ENCODE results near the gene BCKDHA. TPM values are rescaled to one million over a fixed set of nuclear protein-coding genes. Genes with fewer than 3 reads are reported as not detected.

The BCKDHA gene
- total and polyA plus RNA-seq, 8 donors = 12.1 to 35.4 (median 31.9) TPM

DNA sequence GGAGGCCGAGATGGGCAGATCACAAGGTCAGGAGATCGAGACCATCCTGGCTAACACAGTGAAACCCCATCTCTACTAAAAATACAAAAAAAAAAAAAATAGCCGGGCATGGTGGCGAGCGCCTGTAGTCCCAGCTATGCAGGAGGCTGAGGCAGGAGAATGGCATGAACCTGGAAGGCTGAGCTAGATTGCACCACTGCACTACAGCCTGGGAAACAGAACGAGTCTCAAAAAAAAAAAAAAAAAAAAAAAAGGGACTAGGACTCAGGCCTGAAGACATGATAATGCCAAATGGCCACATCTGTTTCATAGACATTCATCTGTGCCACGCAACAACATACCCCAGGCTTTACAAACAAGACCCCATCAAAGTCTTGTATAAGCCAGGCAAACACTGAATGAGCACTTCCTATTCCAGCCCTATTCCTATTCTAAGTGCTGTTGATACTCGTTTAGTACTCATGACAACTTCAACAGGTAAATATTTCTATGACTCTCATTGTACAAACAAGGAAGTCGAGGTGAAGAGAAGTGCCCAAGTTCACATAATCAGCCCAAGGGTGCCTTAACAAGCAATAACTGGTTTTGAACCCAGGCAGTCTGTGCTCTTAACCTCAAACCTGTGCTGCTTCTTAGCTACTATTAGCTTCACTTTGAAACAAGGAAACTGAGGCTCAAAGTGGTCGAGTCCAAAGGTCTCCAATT is 35.3 kb upstream of the BCKDHA start:
- DNase-seq (no peak), ATAC-seq (peak; percentile 43)
- Histone ChIP-seq H3K4me1 (peaks cover 12 to 58% of the 10 kb centered on the region in 2 donors), H3K4me3 (no peak overlapping the region), H3K27ac (peak overlapping the region; percentile 98 to 99), H3K27me3 (no peaks in the 10 kb centered on the region), H3K36me3 (no peaks in the 10 kb centered on the region), H3K9me3 (no peaks in the 10 kb centered on the region)
- TF ChIP-seq, protein P1, sequence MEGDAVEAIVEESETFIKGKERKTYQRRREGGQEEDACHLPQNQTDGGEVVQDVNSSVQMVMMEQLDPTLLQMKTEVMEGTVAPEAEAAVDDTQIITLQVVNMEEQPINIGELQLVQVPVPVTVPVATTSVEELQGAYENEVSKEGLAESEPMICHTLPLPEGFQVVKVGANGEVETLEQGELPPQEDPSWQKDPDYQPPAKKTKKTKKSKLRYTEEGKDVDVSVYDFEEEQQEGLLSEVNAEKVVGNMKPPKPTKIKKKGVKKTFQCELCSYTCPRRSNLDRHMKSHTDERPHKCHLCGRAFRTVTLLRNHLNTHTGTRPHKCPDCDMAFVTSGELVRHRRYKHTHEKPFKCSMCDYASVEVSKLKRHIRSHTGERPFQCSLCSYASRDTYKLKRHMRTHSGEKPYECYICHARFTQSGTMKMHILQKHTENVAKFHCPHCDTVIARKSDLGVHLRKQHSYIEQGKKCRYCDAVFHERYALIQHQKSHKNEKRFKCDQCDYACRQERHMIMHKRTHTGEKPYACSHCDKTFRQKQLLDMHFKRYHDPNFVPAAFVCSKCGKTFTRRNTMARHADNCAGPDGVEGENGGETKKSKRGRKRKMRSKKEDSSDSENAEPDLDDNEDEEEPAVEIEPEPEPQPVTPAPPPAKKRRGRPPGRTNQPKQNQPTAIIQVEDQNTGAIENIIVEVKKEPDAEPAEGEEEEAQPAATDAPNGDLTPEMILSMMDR (IDR thresholded peaks at IDR 0.05) = no peak
- intact Hi-C loops (cut with DNase I) = no loop called here

- H3K36me3 ChIP-seq = no peaks in the 10 kb centered on the region
- intact Hi-C loops (cut with DNase I) = no loop called here
Observed at GRCh38 chr19:41363371-41363752, 34.3 kb upstream of the BCKDHA start.

DNA sequence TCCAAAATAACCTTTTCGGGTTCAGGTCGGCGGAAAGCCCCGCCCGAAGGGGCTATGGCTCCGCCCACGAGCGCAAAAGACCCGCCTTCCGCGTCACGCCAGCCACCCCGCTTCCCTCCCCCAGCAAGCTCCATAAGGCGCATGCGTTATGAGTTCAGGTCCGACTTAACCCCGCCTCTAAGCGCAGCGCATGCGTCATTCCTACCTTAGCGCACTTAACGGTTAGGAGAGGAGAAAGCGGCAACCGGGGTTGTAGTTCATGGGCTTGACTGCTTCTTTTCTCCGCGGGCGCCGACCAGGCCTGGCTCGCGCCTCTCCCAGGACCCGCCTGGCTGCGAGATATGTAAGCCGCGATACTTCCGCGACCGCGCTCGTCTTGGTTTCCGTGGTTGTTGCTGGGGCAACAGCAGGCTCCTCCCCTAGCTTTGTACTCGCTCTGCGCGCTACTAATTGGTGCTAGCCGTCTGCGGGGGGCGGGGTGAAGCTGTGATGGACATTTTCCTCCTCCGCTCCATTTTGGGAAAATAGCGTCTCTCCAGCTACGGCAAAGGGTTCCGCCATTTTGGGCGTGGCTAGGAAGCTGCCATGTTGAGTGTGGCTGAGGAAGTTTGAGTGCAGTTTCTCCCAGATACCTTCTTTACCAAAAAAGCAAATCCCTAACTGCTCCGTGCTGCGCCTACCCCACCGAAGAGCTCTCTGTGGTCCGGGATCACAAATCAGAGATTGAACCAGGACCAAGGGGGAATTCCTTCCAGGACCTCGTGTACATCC is 33.7 kb upstream of the BCKDHA start, which contains the start of gene B9D2:
Gene B9D2, minus strand, starts transcription at position 397 of the 771 bp plus-strand sequence. CDS start 630 bp downstream, outside the sequence.
- Histone ChIP-seq H3K36me3 (no peaks in the 10 kb centered on the region), H3K4me3 (peak within 1 kb of the TSS; percentile 53 to 58), H3K27me3 (no peaks in the 10 kb centered on the region), H3K27ac (peak within 1 kb of the TSS; percentile 98 to 99), H3K4me1 (peaks cover 17 to 59% of the 10 kb centered on the region in 2 donors), H3K9me3 (no peaks in the 10 kb centered on the region)
- intact Hi-C loops (cut with DNase I) = no loop called here
- TF ChIP-seq, protein P1 (IDR thresholded peaks at IDR 0.05) = no peak
- ATAC-seq (peak; percentile 94), DNase-seq (peak; percentile 97 to 99 (median 99))

More at GRCh38 chr19:41363371-41363752, 34.3 kb upstream of the BCKDHA start:
- Histone ChIP-seq H3K27ac (peak overlapping the region; percentile 98 to 99), H3K4me1 (peaks cover 17 to 59% of the 10 kb centered on the region in 2 donors), H3K9me3 (no peaks in the 10 kb centered on the region), H3K4me3 (peak overlapping the region; percentile 53 to 58), H3K27me3 (no peaks in the 10 kb centered on the region)
- TF ChIP-seq, protein P1 (IDR thresholded peaks at IDR 0.05) = no peak
- ATAC-seq = no peak
- DNase-seq = peak in 1 of 4 donors; percentile 39

- no peaks in the 10 kb centered on the region for H3K36me3 ChIP-seq
- intact Hi-C loops (cut with DNase I) = no loop called here
- TF ChIP-seq, protein P1 (IDR thresholded peaks at IDR 0.05) = no peak
- peak overlapping the region; percentile 98 to 99 for H3K27ac ChIP-seq
- ATAC-seq (no peak), DNase-seq (no peak)
- peaks cover 17 to 67% of the 10 kb centered on the region in 2 donors for H3K4me1 ChIP-seq
- no peaks in the 10 kb centered on the region for H3K9me3 ChIP-seq
- no peaks in the 10 kb centered on the region for H3K27me3 ChIP-seq
- peak overlapping the region; percentile 53 to 58 for H3K4me3 ChIP-seq
Observed at GRCh38 chr19:41364524-41365391, 32.9 kb upstream of the BCKDHA start.

All from left lung (tissue), 10 donors.